ENCODE results near the gene TENM3.

TENM3 gene

GRCh38 chr4:182840108-182840507 lies 596.9 kb downstream of the TENM3 start:
- H2AFZ ChIP-seq (ENCODE audit: low read length), result no peak overlapping the region
- no peak for DNase-seq
- no peaks in the 10 kb centered on the region for H3K9me3 ChIP-seq (replicated peaks; ENCODE audit: insufficient read depth, low read length)
- no peaks in the 10 kb centered on the region for H4K20me1 ChIP-seq (ENCODE audit: insufficient read depth, low read length)
- H3K4me2 ChIP-seq (ENCODE audit: low read depth, low read length), result no peak overlapping the region
- H3F3A ChIP-seq (ENCODE audit: insufficient read depth, low read length), result no peaks in the 10 kb centered on the region
- H3K79me2 ChIP-seq (ENCODE audit: low read length), result no peaks in the 10 kb centered on the region
- H3K36me3 ChIP-seq (replicated peaks; ENCODE audit: insufficient read depth, low read length), result no peaks in the 10 kb centered on the region
- no peak for TF ChIP-seq EZH2phosphoT487 (IDR thresholded peaks at IDR 0.05; ENCODE audit: low read length)
- TF ChIP-seq, protein P1, sequence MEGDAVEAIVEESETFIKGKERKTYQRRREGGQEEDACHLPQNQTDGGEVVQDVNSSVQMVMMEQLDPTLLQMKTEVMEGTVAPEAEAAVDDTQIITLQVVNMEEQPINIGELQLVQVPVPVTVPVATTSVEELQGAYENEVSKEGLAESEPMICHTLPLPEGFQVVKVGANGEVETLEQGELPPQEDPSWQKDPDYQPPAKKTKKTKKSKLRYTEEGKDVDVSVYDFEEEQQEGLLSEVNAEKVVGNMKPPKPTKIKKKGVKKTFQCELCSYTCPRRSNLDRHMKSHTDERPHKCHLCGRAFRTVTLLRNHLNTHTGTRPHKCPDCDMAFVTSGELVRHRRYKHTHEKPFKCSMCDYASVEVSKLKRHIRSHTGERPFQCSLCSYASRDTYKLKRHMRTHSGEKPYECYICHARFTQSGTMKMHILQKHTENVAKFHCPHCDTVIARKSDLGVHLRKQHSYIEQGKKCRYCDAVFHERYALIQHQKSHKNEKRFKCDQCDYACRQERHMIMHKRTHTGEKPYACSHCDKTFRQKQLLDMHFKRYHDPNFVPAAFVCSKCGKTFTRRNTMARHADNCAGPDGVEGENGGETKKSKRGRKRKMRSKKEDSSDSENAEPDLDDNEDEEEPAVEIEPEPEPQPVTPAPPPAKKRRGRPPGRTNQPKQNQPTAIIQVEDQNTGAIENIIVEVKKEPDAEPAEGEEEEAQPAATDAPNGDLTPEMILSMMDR (IDR thresholded peaks at IDR 0.05; ENCODE audit: low read length), result no peak
- no peak for TF ChIP-seq EZH2 (optimal IDR thresholded peaks at IDR 0.05; ENCODE audit: low read depth, low read length)
- H3K9ac ChIP-seq (ENCODE audit: low read length), result no peak overlapping the region
- H3K4me1 ChIP-seq (ENCODE audit: low read length), result no peaks in the 10 kb centered on the region
- no peaks in the 10 kb centered on the region for H3K27me3 ChIP-seq (replicated peaks; ENCODE audit: insufficient read depth, low read length)
- H3K27ac ChIP-seq (ENCODE audit: low read length), result no peak overlapping the region
- no peak overlapping the region for H3K4me3 ChIP-seq (ENCODE audit: low read length)
- H3K9me2 ChIP-seq (replicated peaks; ENCODE audit: insufficient read depth, low read length), result no peaks in the 10 kb centered on the region

- H3K27me3 ChIP-seq (replicated peaks; ENCODE audit: insufficient read depth, low read length), result no peaks in the 10 kb centered on the region
- H3K79me2 ChIP-seq (ENCODE audit: low read length), result no peaks in the 10 kb centered on the region
- H3F3A ChIP-seq (ENCODE audit: insufficient read depth, low read length), result no peaks in the 10 kb centered on the region
- TF ChIP-seq EZH2 (optimal IDR thresholded peaks at IDR 0.05; ENCODE audit: low read depth, low read length) (no peak), EZH2phosphoT487 (IDR thresholded peaks at IDR 0.05; ENCODE audit: low read length) (no peak)
- TF ChIP-seq, protein P1 (IDR thresholded peaks at IDR 0.05; ENCODE audit: low read length), result no peak
- no peak overlapping the region for H3K9ac ChIP-seq (ENCODE audit: low read length)
- H3K9me3 ChIP-seq (replicated peaks; ENCODE audit: insufficient read depth, low read length), result no peaks in the 10 kb centered on the region
- no peak overlapping the region for H2AFZ ChIP-seq (ENCODE audit: low read length)
- no peaks in the 10 kb centered on the region for H3K9me2 ChIP-seq (replicated peaks; ENCODE audit: insufficient read depth, low read length)
- no peak overlapping the region for H3K4me3 ChIP-seq (ENCODE audit: low read length)
- no peaks in the 10 kb centered on the region for H3K36me3 ChIP-seq (replicated peaks; ENCODE audit: insufficient read depth, low read length)
- H3K4me1 ChIP-seq (ENCODE audit: low read length), result no peaks in the 10 kb centered on the region
- H4K20me1 ChIP-seq (ENCODE audit: insufficient read depth, low read length), result no peaks in the 10 kb centered on the region
- no peak overlapping the region for H3K4me2 ChIP-seq (ENCODE audit: low read depth, low read length)
- no peak overlapping the region for H3K27ac ChIP-seq (ENCODE audit: low read length)
- DNase-seq, result no peak
These were observed 599.0 kb downstream of the TENM3 start for GRCh38 chr4:182842104-182842600.

GRCh38 chr4:182842759-182843390 lies 599.7 kb downstream of the TENM3 start:
- DNase-seq, result no peak
- Histone ChIP-seq H3K27ac (ENCODE audit: low read length) (no peak overlapping the region), H3K36me3 (replicated peaks; ENCODE audit: insufficient read depth, low read length) (no peaks in the 10 kb centered on the region), H3K9me3 (replicated peaks; ENCODE audit: insufficient read depth, low read length) (no peaks in the 10 kb centered on the region), H4K20me1 (ENCODE audit: insufficient read depth, low read length) (no peaks in the 10 kb centered on the region), H3K79me2 (ENCODE audit: low read length) (no peaks in the 10 kb centered on the region), H3K4me2 (ENCODE audit: low read depth, low read length) (no peak overlapping the region), H3K4me1 (ENCODE audit: low read length) (no peaks in the 10 kb centered on the region), H3F3A (ENCODE audit: insufficient read depth, low read length) (no peaks in the 10 kb centered on the region), H3K9me2 (replicated peaks; ENCODE audit: insufficient read depth, low read length) (no peaks in the 10 kb centered on the region), H3K9ac (ENCODE audit: low read length) (no peak overlapping the region), H3K27me3 (replicated peaks; ENCODE audit: insufficient read depth, low read length) (no peaks in the 10 kb centered on the region), H2AFZ (ENCODE audit: low read length) (no peak overlapping the region), H3K4me3 (ENCODE audit: low read length) (no peak overlapping the region)
- TF ChIP-seq, protein P1 (IDR thresholded peaks at IDR 0.05; ENCODE audit: low read length), result no peak
- TF ChIP-seq EZH2 (optimal IDR thresholded peaks at IDR 0.05; ENCODE audit: low read depth, low read length) (no peak), EZH2phosphoT487 (IDR thresholded peaks at IDR 0.05; ENCODE audit: low read length) (no peak)

All from MM.1S (cell line).